Sigmoid colon (tissue), 7 donors: Measurements from ENCODE around the gene DPRX. TPM values are rescaled to one million over a fixed set of nuclear protein-coding genes. Genes with fewer than 3 reads are reported as not detected.
"Not testable (repeated sequence)": the region's sequence is repeated elsewhere in the genome, so short reads cannot be mapped to it uniquely, and the experiment has no call there.

Source experiments
- DNase-seq: peaks from one replicate; pipeline ENCODE4 v3.0.0-alpha.2; 2019
- H3K27ac ChIP-seq, 4 donors: fragments of 200-600 bp; sonication (generic); one replicate each; pipeline ENCODE4 v1.5.1; 2016 to 2019; ENCODE audit warnings: mild to moderate bottlenecking in 1 of 4
- H3K27me3 ChIP-seq, 3 donors: fragments of 200-600 bp; sonication (generic); one replicate each; pipeline ENCODE4 v1.5.1; 2019; ENCODE audit warnings: mild to moderate bottlenecking in 1 of 3
- H3K36me3 ChIP-seq, 4 donors: fragments of 200-600 bp; sonication (generic); one replicate each; pipeline ENCODE4 v1.5.1; 2016 to 2019
- H3K4me1 ChIP-seq, 4 donors: fragments of 200-600 bp; sonication (generic); one replicate each; pipeline ENCODE4 v1.5.1; 2017 to 2019
- H3K4me3 ChIP-seq, 4 donors: fragments of 200-600 bp; sonication (generic); one replicate each; pipeline ENCODE4 v1.5.1; 2017 to 2019; ENCODE audit warnings: mild to moderate bottlenecking in 2 of 4, moderate library complexity in 1 of 4
- H3K9me3 ChIP-seq, 4 donors: fragments of 200-600 bp in 3 of 4; sonication (generic) in 3 of 4; one replicate each; pipeline versions ENCODE4 v1.5.1 to v1.6.1; 2013 to 2019
- EP300 ChIP-seq, 4 donors: sonication (generic); formaldehyde crosslinking; IDR thresholded peaks; one replicate each; pipeline ENCODE4 v1.6.1; 2017; ENCODE audit warnings: antibody characterized with exemption in 4 of 4
- POLR2A ChIP-seq, 2 donors: fragments of 450-650 bp; IDR thresholded peaks; one replicate each; pipeline ENCODE4 v1.6.1; 2016; ENCODE audit warnings: antibody characterized with exemption in 2 of 2, mild to moderate bottlenecking in 2 of 2, moderate library complexity in 2 of 2
- POLR2AphosphoS5 ChIP-seq, 4 donors: sonication (generic); formaldehyde crosslinking; IDR thresholded peaks; one replicate each; pipeline ENCODE4 v1.6.1; 2017; ENCODE audit warnings: antibody characterized with exemption in 4 of 4
- WGBS, 2 donors: extraction: QIAGEN DNeasy Blood & Tissue Kit; methylation state at CpG; one replicate each; pipeline ENCODE4 v1.1.7; 2013; 5-methylcytosine and 5-hydroxymethylcytosine counted together
- intact Hi-C: fragments of 100-400 bp; cut with DNase I; formaldehyde crosslinking; loops from one replicate; pipeline ENCODE4 v1.15.1; 2023
- polyA plus RNA-seq, 3 donors: library from polyadenylated mRNA; stranded (reverse); fragments of 200-250 nt; gene quantifications; one replicate each; pipeline ENCODE4 v1.2.3, GENCODE V29; 2013
- total RNA-seq, 4 donors: library from RNA; depleted of rRNA; stranded (reverse); fragments of >200 nt; gene quantifications; one replicate each; pipeline ENCODE4 v1.1.0, GENCODE V29; 2016
- TF ChIP-seq, protein P1 (sequence below), 4 experiments: fragments of 450-650 bp in 3 of 4; fragments of 200-600 bp in 1 of 4; IDR thresholded peaks; one replicate each; pipeline ENCODE4 v1.5.1; 2016 to 2019; ENCODE audit warnings: antibody characterized with exemption in 4 of 4, mild to moderate bottlenecking in 3 of 4, moderate library complexity in 2 of 4
- donor health status: healthy with polysubstance abuse.
- donor health status: Bipolar disorder and iron deficiency.
- donor health status: healthy.

DPRX gene
- total and polyA plus RNA-seq, 7 donors: not detected

DNA sequence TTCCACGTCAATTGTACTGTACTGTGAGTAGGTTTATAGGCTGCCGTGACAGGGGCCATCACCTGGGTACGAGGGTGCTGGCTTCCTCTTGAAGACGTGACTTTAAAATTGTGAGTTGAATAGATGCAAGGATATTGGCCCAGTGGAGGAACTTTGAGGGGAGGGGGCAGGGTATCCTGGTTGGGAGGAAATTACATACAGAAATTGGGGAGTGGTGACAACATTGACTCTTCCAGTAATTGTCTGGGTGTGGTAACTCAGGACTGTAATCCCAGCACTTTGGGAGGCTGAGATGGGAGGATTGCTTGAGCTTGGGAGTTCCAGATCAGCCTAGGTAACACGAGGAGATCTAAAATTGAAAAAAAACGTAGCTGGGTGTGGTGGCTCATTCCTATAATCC, 30.4 kb downstream of the DPRX start:
- Histone ChIP-seq H3K9me3 (no peaks in the 10 kb centered on the region), H3K36me3 (no peaks in the 10 kb centered on the region), H3K4me1 (no peaks in the 10 kb centered on the region), H3K27ac (no peak overlapping the region), H3K4me3 (no peak overlapping the region), H3K27me3 (no peaks in the 10 kb centered on the region)
- no peak for DNase-seq
- 32 to 57% methylated on average over 6 of the region's 6 CpGs for WGBS, 2 donors
- TF ChIP-seq EP300 (IDR thresholded peaks at IDR 0.05) (no peak), POLR2AphosphoS5 (IDR thresholded peaks at IDR 0.05) (no peak), POLR2A (IDR thresholded peaks at IDR 0.05) (no peak)
- TF ChIP-seq, protein P1, sequence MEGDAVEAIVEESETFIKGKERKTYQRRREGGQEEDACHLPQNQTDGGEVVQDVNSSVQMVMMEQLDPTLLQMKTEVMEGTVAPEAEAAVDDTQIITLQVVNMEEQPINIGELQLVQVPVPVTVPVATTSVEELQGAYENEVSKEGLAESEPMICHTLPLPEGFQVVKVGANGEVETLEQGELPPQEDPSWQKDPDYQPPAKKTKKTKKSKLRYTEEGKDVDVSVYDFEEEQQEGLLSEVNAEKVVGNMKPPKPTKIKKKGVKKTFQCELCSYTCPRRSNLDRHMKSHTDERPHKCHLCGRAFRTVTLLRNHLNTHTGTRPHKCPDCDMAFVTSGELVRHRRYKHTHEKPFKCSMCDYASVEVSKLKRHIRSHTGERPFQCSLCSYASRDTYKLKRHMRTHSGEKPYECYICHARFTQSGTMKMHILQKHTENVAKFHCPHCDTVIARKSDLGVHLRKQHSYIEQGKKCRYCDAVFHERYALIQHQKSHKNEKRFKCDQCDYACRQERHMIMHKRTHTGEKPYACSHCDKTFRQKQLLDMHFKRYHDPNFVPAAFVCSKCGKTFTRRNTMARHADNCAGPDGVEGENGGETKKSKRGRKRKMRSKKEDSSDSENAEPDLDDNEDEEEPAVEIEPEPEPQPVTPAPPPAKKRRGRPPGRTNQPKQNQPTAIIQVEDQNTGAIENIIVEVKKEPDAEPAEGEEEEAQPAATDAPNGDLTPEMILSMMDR (IDR thresholded peaks at IDR 0.05): no peak
- intact Hi-C loops: no loop called here

DNA sequence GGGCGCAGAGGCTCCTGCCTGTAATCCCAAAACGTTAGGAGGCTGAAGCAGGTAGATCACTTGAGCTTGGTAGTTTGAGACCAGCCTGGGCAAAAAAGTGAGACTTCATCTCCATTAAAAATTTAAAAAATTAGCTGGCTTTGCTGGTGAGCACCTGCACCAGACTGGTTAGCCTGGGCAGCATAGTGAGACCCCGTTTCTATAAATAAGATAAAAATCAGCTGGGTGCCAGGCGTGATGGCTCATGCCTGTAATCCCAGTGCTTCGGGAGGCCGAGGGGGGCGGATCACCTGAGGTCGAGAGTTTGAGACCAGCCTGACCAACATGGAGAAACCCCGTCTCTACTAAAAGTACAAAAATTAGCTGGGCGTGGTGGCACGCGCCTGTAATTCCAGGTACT, 32.4 kb downstream of the DPRX start:
- Histone ChIP-seq H3K27ac (no peak overlapping the region), H3K27me3 (no peaks in the 10 kb centered on the region), H3K4me3 (no peak overlapping the region), H3K36me3 (no peaks in the 10 kb centered on the region), H3K9me3 (no peaks in the 10 kb centered on the region), H3K4me1 (no peaks in the 10 kb centered on the region)
- no peak for DNase-seq
- no peak for TF ChIP-seq POLR2AphosphoS5 (IDR thresholded peaks at IDR 0.05)
- TF ChIP-seq POLR2A (IDR thresholded peaks at IDR 0.05): no peak
- no peak for TF ChIP-seq EP300 (IDR thresholded peaks at IDR 0.05)
- TF ChIP-seq, protein P1 (IDR thresholded peaks at IDR 0.05): no peak
- 85 to 88% methylated on average over 12 of the region's 12 CpGs for WGBS, 2 donors
- intact Hi-C loops: no loop called here

DNA sequence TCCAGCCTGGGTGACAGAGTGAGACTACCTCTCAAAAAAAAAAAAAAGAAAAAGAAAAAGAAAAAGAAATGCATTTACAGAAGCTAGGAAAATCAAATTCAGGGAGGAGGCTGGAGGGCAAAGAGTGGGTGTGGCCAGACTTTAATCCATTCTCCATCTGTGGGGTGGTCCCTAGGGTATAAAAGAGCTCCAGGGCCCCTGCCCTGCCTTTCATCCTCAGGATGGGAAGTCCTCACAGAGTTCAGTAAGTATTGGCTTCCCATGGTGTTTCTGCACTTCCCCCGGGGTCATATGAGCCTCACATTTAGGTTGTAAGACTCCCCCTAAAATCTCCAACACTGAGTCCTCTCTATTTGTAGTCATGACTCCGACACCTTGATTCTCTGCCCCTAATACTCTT, 33.0 kb downstream of the DPRX start:
- 60 to 82% methylated on average over 2 of the region's 2 CpGs for whole genome bisulfite sequencing, 2 donors
- no peak overlapping the region for H3K27ac ChIP-seq
- intact Hi-C loops: no loop called here
- H3K4me1 ChIP-seq: no peaks in the 10 kb centered on the region
- no peaks in the 10 kb centered on the region for H3K9me3 ChIP-seq
- no peaks in the 10 kb centered on the region for H3K27me3 ChIP-seq
- TF ChIP-seq EP300 (IDR thresholded peaks at IDR 0.05): no peak
- TF ChIP-seq POLR2AphosphoS5 (IDR thresholded peaks at IDR 0.05): no peak
- TF ChIP-seq, protein P1 (IDR thresholded peaks at IDR 0.05): no peak
- TF ChIP-seq POLR2A (IDR thresholded peaks at IDR 0.05): no peak
- H3K4me3 ChIP-seq: no peak overlapping the region
- no peaks in the 10 kb centered on the region for H3K36me3 ChIP-seq
- DNase-seq: no peak

DNA sequence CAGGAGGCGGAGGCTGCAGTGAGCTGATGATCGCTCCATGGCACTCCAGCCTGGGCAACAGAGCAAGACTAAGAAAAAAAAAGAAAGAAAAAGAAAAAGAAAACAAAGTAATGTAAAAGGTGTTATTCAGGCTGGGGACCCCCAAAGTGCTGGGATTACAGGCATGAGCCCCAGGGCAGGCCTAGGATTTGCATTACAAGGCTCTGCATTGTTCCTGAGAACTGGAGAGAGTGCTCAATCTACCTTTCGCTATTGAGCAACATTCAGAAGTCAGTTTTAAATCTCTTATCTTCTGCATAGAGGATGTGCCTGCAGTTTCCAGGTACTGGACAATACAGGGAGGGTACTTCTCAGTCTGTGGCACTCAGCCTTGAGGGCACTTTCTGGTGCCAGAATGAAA, 34.5 kb downstream of the DPRX start:
- H3K4me1 ChIP-seq, H3K9me3 ChIP-seq, H3K4me3 ChIP-seq, H3K27me3 ChIP-seq, DNase-seq, H3K27ac ChIP-seq, H3K36me3 ChIP-seq, intact Hi-C loops: not testable (repeated sequence)
- 93 to 97% methylated on average over 3 of the region's 3 CpGs for WGBS, 2 donors

DNA sequence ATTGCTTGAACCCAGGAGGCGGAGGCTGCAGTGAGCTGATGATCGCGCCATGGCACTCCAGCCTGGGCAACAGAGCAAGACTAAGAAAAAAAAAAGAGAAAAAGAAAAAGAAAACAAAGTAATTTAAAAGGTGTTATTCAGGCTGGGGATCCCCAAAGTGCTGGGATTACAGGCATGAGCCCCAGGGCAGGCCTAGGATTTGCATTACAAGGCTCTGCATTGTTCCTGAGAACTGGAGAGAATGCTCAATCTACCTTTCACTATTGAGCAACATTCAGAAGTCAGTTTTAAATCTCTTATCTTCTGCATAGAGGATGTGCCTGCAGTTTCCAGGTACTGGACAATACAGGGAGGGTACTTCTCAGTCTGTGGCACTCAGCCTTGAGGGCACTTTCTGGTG, 37.0 kb downstream of the DPRX start:
- H3K36me3 ChIP-seq, H3K4me3 ChIP-seq, H3K27me3 ChIP-seq, intact Hi-C loops, H3K9me3 ChIP-seq, H3K27ac ChIP-seq, H3K4me1 ChIP-seq, DNase-seq: not testable (repeated sequence)
- WGBS, 2 donors: 95% methylated on average over 3 of the region's 3 CpGs

DNA sequence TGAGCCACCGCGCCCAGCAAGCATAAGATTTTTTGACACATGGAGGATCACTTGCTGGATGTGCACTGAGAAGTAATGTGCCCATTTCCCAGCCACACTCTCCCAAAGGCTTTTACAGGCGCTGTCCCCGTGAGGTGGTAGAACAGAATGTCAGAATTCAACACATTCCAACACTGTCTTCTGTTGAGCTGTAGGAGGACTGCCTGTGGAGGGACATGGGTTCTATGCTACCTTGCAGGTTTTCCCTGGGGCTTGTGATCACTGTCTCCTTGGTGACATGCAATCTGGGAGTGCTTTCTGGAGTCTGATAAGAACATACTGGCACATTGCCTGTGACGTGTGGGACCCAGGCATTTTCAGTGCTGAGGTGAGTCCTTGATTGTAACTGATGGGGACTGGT, 38.5 kb downstream of the DPRX start:
- Histone ChIP-seq H3K4me3 (no peak overlapping the region), H3K27me3 (no peaks in the 10 kb centered on the region), H3K9me3 (no peaks in the 10 kb centered on the region), H3K27ac (no peak overlapping the region), H3K36me3 (no peaks in the 10 kb centered on the region), H3K4me1 (no peaks in the 10 kb centered on the region)
- intact Hi-C loops: no loop called here
- no peak for DNase-seq
- no peak for TF ChIP-seq POLR2A (IDR thresholded peaks at IDR 0.05)
- TF ChIP-seq POLR2AphosphoS5 (IDR thresholded peaks at IDR 0.05): no peak
- TF ChIP-seq, protein P1 (IDR thresholded peaks at IDR 0.05): no peak
- TF ChIP-seq EP300 (IDR thresholded peaks at IDR 0.05): no peak
- WGBS, 2 donors: 81 to 87% methylated on average over 5 of the region's 5 CpGs
